HG02623 (cell line): ENCODE data around the gene LAMP5.

ENCODE experiments used
- ATAC-seq: cut with Tn5 transposase; IDR thresholded peaks from one replicate; pipeline ENCODE4 v1.9.1; 2021; ENCODE audit warnings: moderate library complexity; ENCODE audit not compliant: unreplicated experiment

The LAMP5 gene

GRCh38 chr20:9514461-9515213 is at the start of gene LAMP5:
LAMP5 (plus strand) TSS chr20:9514590; CDS start chr20:9514853, 263 bp downstream.
- no peak for ATAC-seq

- ATAC-seq, result no peak
Measured at GRCh38 chr20:9467995-9468394, 46.4 kb upstream of the LAMP5 start.

GRCh38 chr20:9474835-9475415 is 39.5 kb upstream of the LAMP5 start:
- no peak for ATAC-seq

- no peak for ATAC-seq
Measured at GRCh38 chr20:9475456-9475855, 38.9 kb upstream of the LAMP5 start.

GRCh38 chr20:9476174-9476573 is 38.2 kb upstream of the LAMP5 start:
- ATAC-seq, result no peak

GRCh38 chr20:9476637-9477036 is 37.8 kb upstream of the LAMP5 start:
- no peak for ATAC-seq

- no peak for ATAC-seq
Measured at GRCh38 chr20:9478771-9479170, 35.6 kb upstream of the LAMP5 start.

GRCh38 chr20:9480066-9480465 is 34.3 kb upstream of the LAMP5 start:
- no peak for ATAC-seq

GRCh38 chr20:9482180-9482579 is 32.2 kb upstream of the LAMP5 start:
- peak; percentile 53 for ATAC-seq

GRCh38 chr20:9483131-9483530 is 31.3 kb upstream of the LAMP5 start:
- no peak for ATAC-seq

GRCh38 chr20:9485614-9486340 is 28.6 kb upstream of the LAMP5 start:
- ATAC-seq, result no peak

- no peak for ATAC-seq
Measured at GRCh38 chr20:9487231-9487630, 27.2 kb upstream of the LAMP5 start.

- no peak for ATAC-seq
Measured at GRCh38 chr20:9488063-9488462, 26.3 kb upstream of the LAMP5 start.

GRCh38 chr20:9490161-9490560 is 24.2 kb upstream of the LAMP5 start:
- ATAC-seq, result no peak

GRCh38 chr20:9490631-9491030 is 23.8 kb upstream of the LAMP5 start:
- no peak for ATAC-seq

GRCh38 chr20:9491324-9491723 is 23.1 kb upstream of the LAMP5 start:
- ATAC-seq, result no peak

GRCh38 chr20:9492067-9492466 is 22.3 kb upstream of the LAMP5 start:
- no peak for ATAC-seq

GRCh38 chr20:9493803-9494202 is 20.6 kb upstream of the LAMP5 start:
- ATAC-seq, result no peak

- no peak for ATAC-seq
Measured at GRCh38 chr20:9495701-9496100, 18.7 kb upstream of the LAMP5 start.

- no peak for ATAC-seq
Measured at GRCh38 chr20:9496155-9496554, 18.2 kb upstream of the LAMP5 start.

- ATAC-seq, result no peak
Measured at GRCh38 chr20:9498322-9498721, 16.1 kb upstream of the LAMP5 start.
